Kidney glomerular epithelial cell (primary cell): Measurements from ENCODE around the gene DYNC2H1.

ENCODE experiments used
- DNase-seq: peaks from one replicate; lab custom pipeline; 2025; lab: John Stamatoyannopoulos, UW

Gene DYNC2H1

GRCh38 chr11:103279821-103280220 lies 170.6 kb downstream of the DYNC2H1 start:
- DNase-seq, result no peak

GRCh38 chr11:103281301-103281700 lies 172.1 kb downstream of the DYNC2H1 start:
- no peak for DNase-seq

- DNase-seq, result no peak
Measured at GRCh38 chr11:103284260-103284659, 175.0 kb downstream of the DYNC2H1 start.

GRCh38 chr11:103294516-103294915 lies 185.3 kb downstream of the DYNC2H1 start:
- no peak for DNase-seq

GRCh38 chr11:103295704-103296103 lies 186.5 kb downstream of the DYNC2H1 start:
- DNase-seq, result no peak

- DNase-seq, result no peak
Measured at GRCh38 chr11:103297900-103298299, 188.7 kb downstream of the DYNC2H1 start.

- peak; percentile 8 for DNase-seq
Measured at GRCh38 chr11:103315248-103315647, 206.0 kb downstream of the DYNC2H1 start.

- no peak for DNase-seq
Measured at GRCh38 chr11:103317118-103317517, 207.9 kb downstream of the DYNC2H1 start.

- DNase-seq, result no peak
Measured at GRCh38 chr11:103322821-103323220, 213.6 kb downstream of the DYNC2H1 start.

- no peak for DNase-seq
Measured at GRCh38 chr11:103325686-103326069, 216.5 kb downstream of the DYNC2H1 start.

- DNase-seq, result peak; percentile 74
Measured at GRCh38 chr11:103326070-103326794, 217.0 kb downstream of the DYNC2H1 start.

GRCh38 chr11:103327721-103328120 lies 218.5 kb downstream of the DYNC2H1 start:
- no peak for DNase-seq

GRCh38 chr11:103332409-103332808 lies 223.2 kb downstream of the DYNC2H1 start:
- DNase-seq, result no peak

GRCh38 chr11:103338621-103339484 lies 229.6 kb downstream of the DYNC2H1 start:
- DNase-seq, result peak; percentile 2

- no peak for DNase-seq
Measured at GRCh38 chr11:103339485-103339857, 230.2 kb downstream of the DYNC2H1 start.

GRCh38 chr11:103340956-103341355 lies 231.7 kb downstream of the DYNC2H1 start:
- DNase-seq, result no peak

- no peak for DNase-seq
Measured at GRCh38 chr11:103344886-103345285, 235.7 kb downstream of the DYNC2H1 start.

GRCh38 chr11:103349595-103349994 lies 240.4 kb downstream of the DYNC2H1 start:
- no peak for DNase-seq

- DNase-seq, result no peak
Measured at GRCh38 chr11:103354656-103355055, 245.4 kb downstream of the DYNC2H1 start.

GRCh38 chr11:103358251-103358650 lies 249.0 kb downstream of the DYNC2H1 start:
- DNase-seq, result peak; percentile 3

- no peak for DNase-seq
Measured at GRCh38 chr11:103359216-103359615, 250.0 kb downstream of the DYNC2H1 start.

GRCh38 chr11:103364687-103365086 lies 255.5 kb downstream of the DYNC2H1 start:
- DNase-seq, result no peak

GRCh38 chr11:103367650-103368049 lies 258.4 kb downstream of the DYNC2H1 start:
- DNase-seq, result no peak
